Left lobe of liver (tissue), 2 donors: ENCODE results near the gene BCOR. TPM values are rescaled to one million over a fixed set of nuclear protein-coding genes. Genes with fewer than 3 reads are reported as not detected.

ENCODE experiments used
- ATAC-seq: fragments of 200-7000 bp; cut with Tn5 transposase; one replicate; pipeline ENCODE4 v1.9.1; 2020; ENCODE audit warnings: mild to moderate bottlenecking, moderate library complexity
- DNase-seq: peaks from one replicate; pipeline ENCODE4 v3.0.0-alpha.2; 2020; ENCODE audit warnings: low spot score
- total RNA-seq: library from RNA; stranded (reverse); gene quantifications from one replicate; pipeline ENCODE4 v1.2.1, GENCODE V29; 2021
- donor health status: DM: no; HTN: no; CAD: no; lungs with moderate emphysema.
- donor health status: DM: no; HTN: yes; CAD: no.

The BCOR gene
- total RNA-seq, 1 donor from 2014 or later: 10.5 TPM

DNA sequence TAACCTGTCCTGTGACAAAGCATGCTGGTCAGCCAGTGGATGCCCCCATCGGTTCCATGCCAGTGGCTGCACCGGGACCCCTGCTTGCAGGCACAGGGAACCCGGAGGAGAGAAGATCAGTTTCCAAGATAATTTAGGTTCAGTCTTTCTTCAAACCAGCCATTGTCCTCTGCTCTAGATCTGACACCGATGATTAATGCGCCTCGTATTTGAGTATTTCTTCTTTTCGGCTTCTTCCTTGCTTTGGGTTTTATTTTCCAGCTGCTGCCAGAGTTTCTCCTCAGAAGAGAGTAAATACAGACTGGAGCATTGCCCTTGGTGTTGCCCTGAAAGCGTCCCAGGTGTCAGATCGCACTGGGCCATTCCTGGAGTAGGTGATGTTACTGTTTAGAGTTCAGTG is 19.2 kb upstream of the BCOR start:
- DNase-seq: no peak
- no peak for ATAC-seq

DNA sequence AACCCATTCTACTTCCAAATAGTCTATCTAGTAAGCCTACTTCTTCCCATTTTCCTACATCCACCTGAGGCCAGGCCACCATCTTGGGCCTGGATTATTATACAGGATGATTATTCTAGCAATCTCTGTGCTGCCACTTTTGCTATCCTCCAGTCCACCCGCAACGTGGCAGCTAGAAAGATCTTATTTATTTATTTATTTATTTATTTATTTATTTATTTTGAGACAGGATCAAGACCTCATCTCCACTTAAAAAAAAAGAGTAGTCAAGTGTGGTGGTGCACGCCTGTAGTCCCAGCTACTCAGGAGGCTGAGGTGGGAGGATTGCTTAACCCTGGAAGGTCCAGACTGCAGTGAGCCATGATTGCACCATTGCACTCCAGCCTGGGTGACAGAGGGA is 15.2 kb upstream of the BCOR start:
- DNase-seq (no peak), ATAC-seq (no peak)

DNA sequence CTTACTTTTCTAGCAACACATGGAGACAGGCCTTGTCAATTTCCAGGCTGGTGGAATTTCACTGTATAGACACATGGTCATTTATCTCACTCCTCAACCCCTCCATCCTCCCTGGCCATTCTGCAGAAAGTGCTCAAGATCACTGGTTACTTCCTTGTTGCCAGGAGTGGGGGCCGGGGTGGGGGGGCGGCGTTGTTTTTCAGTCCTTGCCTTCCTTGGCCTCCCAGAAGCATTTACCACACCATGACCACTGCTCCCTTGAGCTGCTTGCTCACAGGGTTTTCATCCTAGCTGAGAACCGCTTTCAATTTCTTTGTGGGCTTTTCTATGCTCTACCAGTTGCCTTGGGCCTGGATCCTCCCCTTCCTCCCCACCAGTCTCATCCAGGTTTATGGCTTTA is 14.1 kb upstream of the BCOR start:
- DNase-seq: no peak
- ATAC-seq: no peak

GRCh38 chrX:40109288-40110008 is 11.7 kb upstream of the BCOR start:
- DNase-seq (peak; percentile 73), ATAC-seq (peak; percentile 11)

- ATAC-seq (peak; percentile 58), DNase-seq (peak; percentile 84)
Measured at GRCh38 chrX:40108959-40109287, 11.2 kb upstream of the BCOR start.

DNA sequence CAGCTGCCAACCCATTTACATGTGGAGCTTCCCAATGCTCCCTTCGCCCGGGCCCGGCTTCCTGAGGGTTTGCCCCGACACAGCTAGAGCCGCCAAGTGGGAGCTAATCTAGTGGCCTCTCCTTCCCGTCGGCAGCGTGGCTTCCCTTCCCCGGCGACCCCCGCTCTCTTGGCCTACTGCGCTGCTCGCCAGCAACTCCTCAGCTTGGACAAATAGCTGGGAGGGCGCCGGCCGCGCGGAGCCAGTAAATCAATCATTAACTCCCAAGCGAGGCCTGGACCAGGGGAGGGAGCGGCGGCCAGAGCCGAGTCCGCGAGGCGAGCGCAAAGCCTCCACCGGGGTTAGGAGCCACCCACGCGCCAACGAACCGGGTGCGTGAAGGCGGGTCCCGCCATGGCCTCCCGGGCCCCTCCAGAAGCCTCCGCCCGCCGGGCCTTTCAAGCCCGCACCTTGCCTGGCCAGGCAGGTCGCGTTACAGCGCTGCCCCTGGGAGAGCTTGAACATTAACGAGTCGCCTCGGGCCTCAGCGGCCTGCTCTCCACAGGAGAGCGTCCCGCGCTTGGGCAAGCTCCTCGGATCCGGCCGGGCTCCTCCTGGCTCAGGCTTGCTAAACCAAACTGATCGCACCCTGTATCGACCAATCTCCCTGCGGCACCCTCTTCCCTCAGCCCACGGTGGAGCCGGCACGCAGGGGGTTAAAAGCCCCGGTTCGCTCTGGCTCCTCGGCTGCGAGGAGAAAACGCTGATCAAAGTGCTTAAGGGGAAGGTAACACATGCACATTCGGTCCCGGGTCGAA is 10.6 kb upstream of the BCOR start:
- peak; percentile 83 for DNase-seq
- peak; percentile 54 for ATAC-seq

DNA sequence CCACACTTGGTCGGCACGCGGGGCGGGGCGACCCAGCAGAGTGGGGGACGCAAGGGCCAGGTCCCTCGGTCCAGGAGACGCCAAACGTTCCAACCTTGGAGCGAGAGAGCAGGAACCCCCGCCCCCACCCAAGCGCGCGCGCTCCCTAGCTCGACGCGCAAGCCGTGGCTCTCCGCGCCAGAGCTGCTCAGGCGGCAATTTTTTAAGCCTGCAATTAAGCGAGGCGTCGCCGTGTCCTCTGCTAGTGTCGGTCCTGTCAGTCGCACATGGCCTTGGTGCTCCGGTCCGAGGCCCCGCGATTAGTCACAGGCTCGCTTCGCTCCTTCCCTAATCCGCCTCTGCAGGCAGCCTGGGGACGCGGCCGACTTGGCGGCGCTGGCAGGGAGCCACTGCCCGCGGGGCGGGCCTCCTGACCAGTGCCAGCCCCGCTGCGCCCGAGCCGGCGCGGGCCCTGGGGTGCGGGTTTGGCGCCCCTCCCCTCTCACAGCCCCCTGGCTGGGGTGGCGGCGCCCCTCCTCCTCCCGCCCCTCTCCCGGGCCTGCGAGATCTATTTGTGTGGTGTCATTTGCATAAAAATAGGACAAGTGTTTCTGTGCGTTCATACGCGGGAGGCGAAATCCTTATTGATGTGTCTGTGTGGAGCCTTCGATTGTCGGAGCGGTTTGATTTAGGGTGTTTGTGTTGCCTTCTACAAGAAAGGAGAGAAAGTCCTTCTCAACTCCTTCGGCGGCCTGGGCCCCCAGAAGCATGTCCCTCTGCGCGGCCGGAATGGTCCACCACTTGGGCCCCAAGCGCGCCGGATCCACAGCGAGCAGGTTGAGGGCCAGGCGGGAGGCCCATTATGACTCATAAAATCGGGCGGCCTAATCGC is 9.8 kb upstream of the BCOR start:
- ATAC-seq (peak; percentile 38), DNase-seq (peak; percentile 69)

- no peak for ATAC-seq
- no peak for DNase-seq
Measured at GRCh38 chrX:40106676-40107290, 9.0 kb upstream of the BCOR start.

DNA sequence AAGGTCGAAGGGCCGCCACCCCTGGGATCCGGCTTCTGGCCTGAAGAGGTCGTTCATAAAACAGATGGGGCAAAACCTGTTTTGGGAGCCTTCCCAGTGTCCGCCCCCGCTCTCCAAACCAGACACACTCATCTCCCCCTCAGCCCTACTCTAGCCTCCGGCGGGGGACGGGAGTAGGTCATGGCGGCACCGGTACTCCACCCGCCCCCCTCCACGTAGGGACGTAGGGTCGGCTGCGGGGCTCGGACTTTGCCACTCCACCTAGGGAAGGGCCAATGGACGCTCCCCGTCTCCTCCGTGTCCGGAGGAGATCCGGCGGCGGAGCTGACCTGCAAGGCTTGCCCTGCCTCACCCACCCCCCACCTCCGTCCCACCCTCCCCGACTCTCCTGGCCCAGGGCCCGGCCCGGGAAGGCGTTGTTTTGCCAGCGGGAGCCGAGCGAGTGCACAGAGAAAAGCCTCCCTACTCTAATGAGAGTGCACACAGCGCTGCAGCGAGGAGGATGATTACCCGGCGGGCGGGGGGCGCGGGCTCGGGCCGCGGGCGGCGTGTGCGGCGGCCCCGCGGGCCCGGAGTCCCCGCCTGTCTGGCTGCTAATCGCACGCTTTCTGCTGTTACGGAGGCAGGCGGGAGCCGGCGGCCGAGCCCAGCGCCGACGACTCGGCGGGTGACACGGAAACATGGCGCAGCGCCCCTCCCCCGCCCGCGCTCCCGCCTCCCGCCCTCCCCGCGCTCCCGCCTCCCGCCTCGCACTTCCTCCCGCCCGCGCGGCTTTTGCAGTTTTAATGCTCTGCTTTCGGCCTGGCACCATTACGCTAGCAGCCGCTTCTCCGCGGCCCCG is 8.3 kb upstream of the BCOR start:
- peak; percentile 25 for ATAC-seq
- peak; percentile 76 for DNase-seq

DNA sequence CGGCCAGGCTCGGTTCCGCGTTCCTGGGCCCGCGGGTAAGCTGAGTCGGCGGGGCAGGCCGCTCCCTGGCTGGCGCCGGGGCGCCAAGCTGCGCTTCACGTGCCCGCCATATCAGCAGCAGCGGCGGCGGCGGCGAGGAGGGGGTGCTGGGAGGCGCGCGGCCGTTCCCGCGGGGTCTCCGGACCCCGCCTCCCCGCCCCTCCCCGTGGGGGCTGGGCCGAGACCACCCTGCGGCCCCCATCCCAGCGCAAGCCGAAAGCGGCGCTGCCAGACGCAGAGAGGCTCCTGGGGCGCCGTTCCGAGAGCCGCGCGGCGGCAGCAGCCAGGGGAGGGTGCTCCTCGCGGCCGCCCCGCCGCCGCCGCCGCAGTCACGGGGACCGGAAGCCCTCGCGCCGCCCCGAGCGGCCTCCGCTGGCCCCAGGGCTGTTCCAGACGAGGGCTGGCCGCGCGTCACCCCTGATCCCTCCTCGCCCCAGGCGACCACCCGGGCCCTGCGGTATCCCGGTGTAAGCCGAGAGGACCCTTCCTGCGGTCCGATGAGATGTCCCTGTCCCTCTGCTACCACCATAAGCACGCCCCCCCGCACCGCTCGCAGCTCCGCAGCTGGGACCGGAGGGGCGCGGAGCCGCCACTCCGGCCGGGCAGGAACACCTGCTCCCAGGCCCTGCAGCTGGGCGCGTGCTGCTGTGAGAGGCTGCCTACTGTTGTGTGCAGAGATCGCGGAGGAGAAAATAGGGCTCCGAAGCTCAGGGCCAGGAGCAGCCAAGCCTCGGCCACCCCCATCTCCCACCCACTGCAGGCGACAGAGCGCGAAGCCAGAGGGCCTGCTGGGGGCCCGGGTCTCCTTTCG is 7.5 kb upstream of the BCOR start:
- DNase-seq: no peak
- peak; percentile 21 for ATAC-seq

DNA sequence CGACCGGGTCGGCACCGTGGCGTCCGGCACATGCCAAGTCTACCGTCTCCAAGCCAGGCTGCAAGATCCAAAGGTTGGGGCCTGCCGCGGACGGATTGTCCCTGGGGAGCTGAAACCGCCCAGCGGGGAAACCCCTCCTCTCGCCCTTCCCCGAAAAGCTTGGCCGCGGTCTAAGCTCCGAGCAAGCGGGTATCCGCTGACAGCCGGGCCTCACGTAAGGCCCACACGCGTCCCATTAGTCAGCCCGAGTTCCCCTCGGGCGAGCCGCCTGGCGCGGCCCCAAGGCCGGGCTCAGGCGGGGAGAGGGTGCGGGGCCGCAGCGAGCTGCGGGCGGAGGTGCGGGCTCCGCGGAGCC is 6.8 kb upstream of the BCOR start:
- ATAC-seq (peak; percentile 28), DNase-seq (peak; percentile 79)

DNA sequence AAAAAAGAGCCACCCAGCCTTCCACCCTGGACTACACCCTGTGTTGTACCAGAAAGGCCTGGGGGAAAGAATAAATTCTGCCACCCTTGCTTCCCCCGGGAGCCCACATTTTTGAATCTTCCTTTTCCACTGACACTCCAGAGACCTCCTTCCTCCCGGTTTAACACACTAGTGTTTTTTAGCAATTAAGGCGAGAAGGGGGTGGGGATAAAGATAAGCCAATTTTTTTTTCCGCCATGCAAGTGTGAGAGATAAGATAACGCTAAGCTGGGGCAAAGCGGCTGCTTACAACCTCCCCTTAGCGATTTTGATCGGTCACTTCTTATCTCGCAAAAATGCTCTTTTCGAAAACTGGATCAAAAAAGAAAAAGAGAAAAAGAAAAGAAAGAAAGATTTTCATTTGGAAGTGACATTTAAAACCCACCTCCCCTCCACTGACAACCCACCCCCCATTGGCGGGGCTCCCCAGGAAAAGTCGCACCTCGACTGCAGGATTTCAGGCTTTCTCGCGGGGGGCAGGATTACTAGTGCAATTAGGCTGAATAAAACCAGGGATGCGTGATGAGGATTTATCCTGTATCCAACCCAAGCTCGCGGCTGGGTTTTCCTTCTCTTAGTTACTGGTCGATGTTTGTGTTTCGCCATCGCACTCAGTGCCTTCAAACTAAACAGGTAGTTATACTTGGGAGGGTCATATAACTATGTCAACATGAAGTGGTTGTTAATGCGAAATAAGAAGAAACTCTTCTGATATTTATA is 6.0 kb upstream of the BCOR start:
- ATAC-seq: no peak
- DNase-seq: no peak

GRCh38 chrX:40102393-40103381 is 4.9 kb upstream of the BCOR start:
- ATAC-seq: no peak
- no peak for DNase-seq

- ATAC-seq: no peak
- no peak for DNase-seq
Measured at GRCh38 chrX:40101430-40101802, 3.7 kb upstream of the BCOR start.

DNA sequence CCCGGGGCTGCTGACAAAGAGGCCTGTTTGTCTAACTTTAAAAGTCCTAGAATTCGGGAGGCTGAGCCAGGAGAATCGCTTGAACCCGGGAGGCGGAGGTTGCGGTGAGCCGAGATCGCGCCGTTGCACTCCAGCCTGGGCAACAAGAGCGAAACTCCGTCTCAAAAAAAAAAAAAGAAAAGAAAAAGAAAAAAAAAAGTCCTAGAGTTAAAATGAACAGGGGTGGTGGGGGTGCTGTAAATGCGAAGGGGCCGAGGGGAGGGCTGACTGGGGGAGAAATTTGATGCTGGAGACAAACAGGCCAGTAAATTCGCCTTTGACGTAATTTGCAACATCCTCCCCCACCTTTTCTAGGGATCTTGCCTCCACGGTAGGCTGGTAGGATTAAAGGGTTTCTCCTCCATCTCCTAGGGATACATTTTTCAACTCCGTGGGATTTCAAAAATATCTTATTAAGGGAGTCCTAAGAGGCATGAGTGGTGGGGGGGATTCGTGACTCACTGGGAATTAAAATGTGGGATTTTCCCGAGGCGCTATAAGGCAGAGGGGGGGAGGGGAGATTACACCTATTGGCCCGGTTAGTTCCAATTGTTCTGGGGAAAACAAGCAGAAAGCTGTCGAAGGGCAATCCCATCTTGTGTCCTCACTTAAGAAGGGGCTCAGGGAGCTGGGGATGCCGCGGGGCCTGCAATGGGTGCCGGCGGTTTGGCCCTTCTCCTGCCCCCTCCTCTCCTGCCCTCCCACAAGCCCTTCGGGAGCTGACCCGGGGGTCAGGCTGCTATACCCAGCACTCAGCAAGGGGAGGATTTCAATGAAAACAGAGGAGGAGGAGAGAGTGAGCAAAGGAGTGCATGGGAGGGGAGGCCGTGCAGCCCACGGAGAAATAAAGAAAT is 3.0 kb upstream of the BCOR start:
- ATAC-seq (no peak), DNase-seq (no peak)

DNA sequence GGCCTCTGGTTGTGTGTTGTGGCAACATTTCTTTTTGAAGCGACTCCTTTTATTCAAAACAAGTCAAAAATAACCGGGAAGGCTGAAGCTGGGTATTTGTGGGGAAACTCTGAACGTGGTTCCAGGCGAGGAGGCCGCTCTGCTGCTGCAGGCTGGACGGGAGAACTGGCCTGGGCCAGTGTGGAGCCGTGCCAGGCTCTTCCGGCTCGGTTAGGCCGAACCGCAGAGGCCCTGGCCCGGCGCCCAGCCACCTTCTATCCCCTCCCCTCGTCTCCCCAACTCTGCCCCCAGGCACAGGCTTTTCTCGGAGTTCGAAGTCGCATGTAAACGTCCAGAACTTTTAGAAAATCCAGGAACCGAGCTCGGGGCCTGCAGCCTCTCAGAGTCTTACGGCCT is 2.4 kb upstream of the BCOR start:
- DNase-seq: no peak

More for the DNA sequence above, 2.4 kb upstream of the BCOR start:
- ATAC-seq: no peak
